Upper lobe of left lung (tissue), 4 donors: ENCODE measurements around the gene SEMA6D.

ENCODE experiments used
- EP300 ChIP-seq, 4 donors: sonication (generic); formaldehyde crosslinking; IDR thresholded peaks; one replicate each; pipeline ENCODE4 v1.5.1; 2017; ENCODE audit warnings: antibody characterized with exemption in 4 of 4, control low read depth in 2 of 4
- POLR2A ChIP-seq, 4 donors: fragments of 450-650 bp; IDR thresholded peaks; one replicate each; pipeline ENCODE4 v1.5.1; 2016 to 2017; ENCODE audit warnings: antibody characterized with exemption in 4 of 4, mild to moderate bottlenecking in 2 of 4
- POLR2AphosphoS5 ChIP-seq, 2 donors: sonication (generic); formaldehyde crosslinking; IDR thresholded peaks; one replicate each; pipeline ENCODE4 v1.5.1; 2017; ENCODE audit warnings: antibody characterized with exemption in 2 of 2
- TF ChIP-seq, protein P1 (sequence below), 6 experiments: fragments of 450-650 bp in 4 of 6; fragments of 200-600 bp in 2 of 6; sonication (generic) in 2 of 6; IDR thresholded peaks; one replicate each; pipeline ENCODE4 v1.5.1; 2016 to 2019; ENCODE audit warnings: antibody characterized with exemption in 6 of 6

DNA sequence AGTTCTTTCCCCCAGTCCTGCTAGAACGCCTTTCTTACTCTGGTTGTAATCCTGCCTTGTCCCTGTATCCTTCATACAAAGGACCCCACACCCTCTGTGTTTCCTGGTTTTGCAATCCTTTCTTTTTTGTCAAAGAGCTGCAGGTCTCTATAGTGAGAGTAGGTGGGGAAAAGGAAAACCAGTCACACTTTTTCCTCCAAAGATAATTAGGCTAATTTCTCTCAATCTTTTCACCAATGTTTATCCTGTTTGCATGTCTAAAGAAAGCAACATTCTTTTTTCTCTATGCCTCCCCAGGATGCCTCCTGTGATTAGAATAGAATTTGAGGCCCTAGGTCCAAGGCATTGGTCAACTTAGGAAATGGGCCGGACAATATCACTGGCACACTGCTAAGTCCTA, 25.4 kb downstream of the SEMA6D start:
- TF ChIP-seq, protein P1, sequence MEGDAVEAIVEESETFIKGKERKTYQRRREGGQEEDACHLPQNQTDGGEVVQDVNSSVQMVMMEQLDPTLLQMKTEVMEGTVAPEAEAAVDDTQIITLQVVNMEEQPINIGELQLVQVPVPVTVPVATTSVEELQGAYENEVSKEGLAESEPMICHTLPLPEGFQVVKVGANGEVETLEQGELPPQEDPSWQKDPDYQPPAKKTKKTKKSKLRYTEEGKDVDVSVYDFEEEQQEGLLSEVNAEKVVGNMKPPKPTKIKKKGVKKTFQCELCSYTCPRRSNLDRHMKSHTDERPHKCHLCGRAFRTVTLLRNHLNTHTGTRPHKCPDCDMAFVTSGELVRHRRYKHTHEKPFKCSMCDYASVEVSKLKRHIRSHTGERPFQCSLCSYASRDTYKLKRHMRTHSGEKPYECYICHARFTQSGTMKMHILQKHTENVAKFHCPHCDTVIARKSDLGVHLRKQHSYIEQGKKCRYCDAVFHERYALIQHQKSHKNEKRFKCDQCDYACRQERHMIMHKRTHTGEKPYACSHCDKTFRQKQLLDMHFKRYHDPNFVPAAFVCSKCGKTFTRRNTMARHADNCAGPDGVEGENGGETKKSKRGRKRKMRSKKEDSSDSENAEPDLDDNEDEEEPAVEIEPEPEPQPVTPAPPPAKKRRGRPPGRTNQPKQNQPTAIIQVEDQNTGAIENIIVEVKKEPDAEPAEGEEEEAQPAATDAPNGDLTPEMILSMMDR (IDR thresholded peaks at IDR 0.05) = no peak
- TF ChIP-seq POLR2A (IDR thresholded peaks at IDR 0.05) (no peak), EP300 (IDR thresholded peaks at IDR 0.05) (no peak), POLR2AphosphoS5 (IDR thresholded peaks at IDR 0.05) (no peak)
